Measurements from ENCODE around the gene EFCAB5.
"Not testable (repeated sequence)": the region's sequence is repeated elsewhere in the genome, so short reads cannot be mapped to it uniquely, and the experiment has no call there.

Gene EFCAB5

DNA sequence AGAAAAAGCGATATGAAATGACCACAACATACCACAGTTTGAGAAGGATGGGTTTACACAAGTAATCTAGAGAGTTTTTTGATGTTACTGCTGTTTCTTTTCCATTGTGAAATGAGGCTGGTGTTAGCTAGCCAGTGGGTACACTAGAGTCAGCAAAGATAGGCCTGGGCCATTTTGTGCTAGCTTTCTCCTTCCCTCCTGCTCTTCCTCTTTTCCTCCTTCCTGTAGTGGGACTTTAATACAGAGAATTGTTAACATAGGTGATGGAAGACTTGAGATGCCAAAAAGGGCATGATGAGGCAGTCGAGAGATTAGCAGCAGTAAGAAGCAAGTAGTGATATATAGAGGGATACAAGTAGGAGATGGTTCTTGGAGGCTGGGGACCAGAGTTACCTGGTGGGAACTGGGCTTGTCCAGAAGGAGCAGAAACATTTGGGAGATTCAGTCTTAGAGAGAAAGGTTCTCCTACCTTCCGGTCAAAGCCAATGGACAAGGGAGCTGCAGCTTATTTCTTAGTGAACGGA lies 182.9 kb downstream of the EFCAB5 start:
- TF ChIP-seq, protein P1, sequence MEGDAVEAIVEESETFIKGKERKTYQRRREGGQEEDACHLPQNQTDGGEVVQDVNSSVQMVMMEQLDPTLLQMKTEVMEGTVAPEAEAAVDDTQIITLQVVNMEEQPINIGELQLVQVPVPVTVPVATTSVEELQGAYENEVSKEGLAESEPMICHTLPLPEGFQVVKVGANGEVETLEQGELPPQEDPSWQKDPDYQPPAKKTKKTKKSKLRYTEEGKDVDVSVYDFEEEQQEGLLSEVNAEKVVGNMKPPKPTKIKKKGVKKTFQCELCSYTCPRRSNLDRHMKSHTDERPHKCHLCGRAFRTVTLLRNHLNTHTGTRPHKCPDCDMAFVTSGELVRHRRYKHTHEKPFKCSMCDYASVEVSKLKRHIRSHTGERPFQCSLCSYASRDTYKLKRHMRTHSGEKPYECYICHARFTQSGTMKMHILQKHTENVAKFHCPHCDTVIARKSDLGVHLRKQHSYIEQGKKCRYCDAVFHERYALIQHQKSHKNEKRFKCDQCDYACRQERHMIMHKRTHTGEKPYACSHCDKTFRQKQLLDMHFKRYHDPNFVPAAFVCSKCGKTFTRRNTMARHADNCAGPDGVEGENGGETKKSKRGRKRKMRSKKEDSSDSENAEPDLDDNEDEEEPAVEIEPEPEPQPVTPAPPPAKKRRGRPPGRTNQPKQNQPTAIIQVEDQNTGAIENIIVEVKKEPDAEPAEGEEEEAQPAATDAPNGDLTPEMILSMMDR (IDR thresholded peaks at IDR 0.05; ENCODE audit: low read depth, low read length): no peak
- no peak overlapping the region for H3K4me3 ChIP-seq (ENCODE audit: low read depth, low read length)
- no peak for DNase-seq (ENCODE audit: low read depth, low spot score)
- in situ Hi-C loops (cut with HindIII; ENCODE audit: low sequenced_read_pairs): no loop called here

DNA sequence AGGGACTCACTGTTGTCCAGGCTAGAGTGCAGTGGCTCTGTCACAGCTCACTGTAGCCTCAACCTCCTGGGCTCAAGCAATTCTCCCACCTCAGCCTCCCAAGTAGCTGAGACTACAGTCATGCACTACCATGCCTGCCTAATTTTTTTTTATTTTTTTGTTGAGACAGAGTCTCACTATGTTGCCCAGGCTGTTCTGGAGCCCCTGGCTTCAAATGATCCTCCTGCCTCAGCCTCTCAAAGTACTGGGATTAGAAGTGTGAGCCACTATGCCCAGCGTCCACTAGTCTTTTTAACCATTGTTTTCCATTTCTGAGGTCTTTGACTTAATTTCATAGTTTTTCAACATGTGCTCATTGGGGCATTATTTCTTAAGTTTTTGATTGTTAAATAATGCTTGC lies 188.7 kb downstream of the EFCAB5 start:
- TF ChIP-seq, protein P1 (IDR thresholded peaks at IDR 0.05; ENCODE audit: low read depth, low read length): no peak
- in situ Hi-C loops (cut with HindIII; ENCODE audit: low sequenced_read_pairs): no loop called here
- DNase-seq (ENCODE audit: low read depth, low spot score): no peak
- no peak overlapping the region for H3K4me3 ChIP-seq (ENCODE audit: low read depth, low read length)

DNA sequence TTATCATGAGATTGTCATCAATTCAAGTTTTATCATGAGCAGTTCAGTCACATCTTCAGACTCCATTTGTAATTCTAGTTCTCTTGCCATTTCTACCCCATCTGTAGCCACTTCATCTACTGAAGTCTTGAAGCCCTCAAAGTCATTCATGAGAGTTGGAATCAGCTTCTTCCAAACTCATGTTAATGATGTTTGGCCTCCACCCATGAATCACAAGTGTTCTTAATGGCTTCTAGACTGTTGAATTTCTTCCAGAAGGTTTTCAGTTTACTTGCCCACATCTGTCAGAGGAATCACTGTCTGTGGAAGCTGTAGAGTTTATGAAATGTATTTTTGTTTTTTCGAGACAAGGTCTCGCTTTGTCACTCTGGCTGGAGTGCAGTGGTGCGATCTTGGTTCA lies 191.2 kb downstream of the EFCAB5 start:
- TF ChIP-seq, protein P1 (IDR thresholded peaks at IDR 0.05; ENCODE audit: low read depth, low read length): no peak
- H3K4me3 ChIP-seq (ENCODE audit: low read depth, low read length): no peak overlapping the region
- DNase-seq (ENCODE audit: low read depth, low spot score): no peak
- in situ Hi-C loops (cut with HindIII; ENCODE audit: low sequenced_read_pairs): no loop called here

DNA sequence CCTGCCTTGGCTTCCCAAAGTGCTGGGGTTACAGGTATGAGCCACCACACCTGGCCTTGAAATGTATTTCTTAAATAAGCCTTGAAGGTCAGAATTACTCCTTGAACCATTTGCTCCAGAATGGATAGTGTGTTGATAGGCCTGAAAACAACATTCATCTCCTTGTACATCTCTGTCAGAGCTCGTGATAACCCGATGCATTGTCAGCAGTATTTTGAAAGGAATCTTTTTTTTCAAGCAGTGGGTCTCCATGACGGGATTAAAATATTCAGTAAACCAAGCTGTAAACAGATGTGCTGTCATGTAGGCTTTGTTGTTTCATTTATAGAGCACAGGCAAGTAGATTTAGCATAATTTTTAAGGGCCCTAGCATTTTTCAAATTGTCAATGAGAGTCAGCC lies 191.8 kb downstream of the EFCAB5 start:
- in situ Hi-C loops (cut with HindIII; ENCODE audit: low sequenced_read_pairs): no loop called here
- TF ChIP-seq, protein P1 (IDR thresholded peaks at IDR 0.05; ENCODE audit: low read depth, low read length): no peak

DNA sequence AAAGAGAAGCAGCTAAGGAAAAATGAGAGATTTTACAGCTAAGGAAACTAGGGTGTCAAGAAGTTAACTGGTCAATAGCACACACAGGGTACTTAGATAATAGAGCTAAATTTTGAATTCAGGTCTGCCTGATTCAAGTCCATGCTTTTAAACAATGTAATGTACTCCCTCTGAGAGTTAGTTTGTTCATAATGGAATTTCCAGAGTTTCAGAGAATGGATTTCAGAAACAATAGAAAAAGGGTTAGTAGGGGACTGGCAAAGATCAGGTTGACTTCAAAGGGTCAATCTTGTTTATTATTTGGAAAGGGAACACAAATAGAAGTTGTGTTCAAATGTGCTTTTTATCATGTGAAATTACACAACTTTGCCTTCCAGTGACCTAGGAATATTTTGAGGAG lies 193.1 kb downstream of the EFCAB5 start:
- DNase-seq (ENCODE audit: low read depth, low spot score): no peak
- TF ChIP-seq, protein P1 (IDR thresholded peaks at IDR 0.05; ENCODE audit: low read depth, low read length): no peak
- in situ Hi-C loops (cut with HindIII; ENCODE audit: low sequenced_read_pairs): no loop called here
- no peak overlapping the region for H3K4me3 ChIP-seq (ENCODE audit: low read depth, low read length)

More for the DNA sequence above, 191.8 kb downstream of the EFCAB5 start:
- DNase-seq (ENCODE audit: low read depth, low spot score): no peak
- H3K4me3 ChIP-seq (ENCODE audit: low read depth, low read length): no peak overlapping the region

DNA sequence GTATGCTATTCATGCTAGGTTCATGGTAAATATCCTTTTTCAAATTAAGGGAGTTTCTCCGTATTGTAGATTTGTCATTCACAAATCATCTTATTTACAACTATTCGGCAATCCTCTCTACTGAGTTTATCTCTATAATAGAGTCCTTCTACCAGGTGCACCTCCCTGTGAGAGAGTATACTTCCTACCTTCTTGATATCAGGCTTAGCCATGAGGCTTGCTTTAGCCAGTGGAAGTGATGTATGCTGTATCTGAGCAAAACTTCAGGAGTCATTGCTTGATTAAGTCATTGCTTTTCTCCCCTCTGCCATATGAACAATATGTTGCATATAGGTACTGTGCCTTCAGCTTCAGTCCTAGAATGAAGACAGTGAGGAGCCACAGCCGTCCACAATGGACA lies 195.7 kb downstream of the EFCAB5 start:
- in situ Hi-C loops (cut with HindIII; ENCODE audit: low sequenced_read_pairs): no loop called here
- no peak for DNase-seq (ENCODE audit: low read depth, low spot score)
- TF ChIP-seq, protein P1 (IDR thresholded peaks at IDR 0.05; ENCODE audit: low read depth, low read length): no peak
- no peak overlapping the region for H3K4me3 ChIP-seq (ENCODE audit: low read depth, low read length)

DNA sequence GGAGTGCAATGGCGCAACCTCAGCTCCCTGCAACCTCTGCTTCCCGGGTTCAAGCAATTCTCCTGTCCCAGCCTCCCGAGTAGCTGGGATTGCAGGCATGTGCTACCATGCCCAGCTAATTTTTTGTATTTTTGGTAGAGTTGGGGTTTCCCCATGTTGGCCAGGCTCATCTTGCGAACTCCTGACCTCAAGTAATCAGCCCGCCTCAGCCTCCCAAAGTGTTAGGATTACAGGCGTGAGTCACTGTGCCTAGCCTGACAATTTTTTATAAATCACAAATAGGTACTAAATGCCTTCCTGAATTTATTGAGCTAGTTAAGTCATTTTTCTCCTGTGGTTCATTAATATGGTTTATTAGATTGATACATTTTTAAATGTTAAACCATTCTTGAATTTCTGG lies 206.4 kb downstream of the EFCAB5 start:
- DNase-seq (ENCODE audit: low read depth, low spot score); H3K4me3 ChIP-seq (ENCODE audit: low read depth, low read length); in situ Hi-C loops (cut with HindIII; ENCODE audit: low sequenced_read_pairs): not testable (repeated sequence)
